HG03342 (cell line): ENCODE data around the gene BRINP2.

Experiments used
- ATAC-seq: cut with Tn5 transposase; IDR thresholded peaks from one replicate; pipeline ENCODE4 v1.9.1; 2021; ENCODE audit warnings: mild to moderate bottlenecking, moderate library complexity; ENCODE audit not compliant: unreplicated experiment

The BRINP2 gene

GRCh38 chr1:177216587-177217202 is 45.9 kb downstream of the BRINP2 start:
- ATAC-seq = no peak

GRCh38 chr1:177219554-177220458 is 49.0 kb downstream of the BRINP2 start:
- ATAC-seq = no peak

- no peak for ATAC-seq
These were observed 52.6 kb downstream of the BRINP2 start for GRCh38 chr1:177223359-177223758.

- ATAC-seq = no peak
These were observed 57.4 kb downstream of the BRINP2 start for GRCh38 chr1:177227978-177228692.

- no peak for ATAC-seq
These were observed 57.9 kb downstream of the BRINP2 start for GRCh38 chr1:177228693-177229065.

- ATAC-seq = no peak
These were observed 59.0 kb downstream of the BRINP2 start for GRCh38 chr1:177229781-177230180.

- ATAC-seq = no peak
These were observed 59.7 kb downstream of the BRINP2 start for GRCh38 chr1:177230228-177231016.

- no peak for ATAC-seq
These were observed 64.6 kb downstream of the BRINP2 start for GRCh38 chr1:177235350-177235749.

- no peak for ATAC-seq
These were observed 66.2 kb downstream of the BRINP2 start for GRCh38 chr1:177236962-177237361.

GRCh38 chr1:177238967-177239366 is 68.2 kb downstream of the BRINP2 start:
- ATAC-seq = no peak

- no peak for ATAC-seq
These were observed 69.0 kb downstream of the BRINP2 start for GRCh38 chr1:177239792-177240191.

- no peak for ATAC-seq
These were observed 73.0 kb downstream of the BRINP2 start for GRCh38 chr1:177243773-177244172.

GRCh38 chr1:177246710-177247580 is 76.2 kb downstream of the BRINP2 start:
- no peak for ATAC-seq

GRCh38 chr1:177247623-177248176 is 76.9 kb downstream of the BRINP2 start:
- ATAC-seq = no peak

GRCh38 chr1:177248258-177248657 is 77.5 kb downstream of the BRINP2 start:
- no peak for ATAC-seq

GRCh38 chr1:177249231-177249630 is 78.5 kb downstream of the BRINP2 start:
- ATAC-seq = no peak

- no peak for ATAC-seq
These were observed 82.1 kb downstream of the BRINP2 start for GRCh38 chr1:177252877-177253276.

- no peak for ATAC-seq
These were observed 84.7 kb downstream of the BRINP2 start for GRCh38 chr1:177255411-177255810.
